Fibroblast of villous mesenchyme (primary cell): ENCODE results near the gene ANO9. TPM values are rescaled to one million over a fixed set of nuclear protein-coding genes. Genes with fewer than 3 reads are reported as not detected.
"Not testable (repeated sequence)": the region's sequence is repeated elsewhere in the genome, so short reads cannot be mapped to it uniquely, and the experiment has no call there.

Experiments used
- DNase-seq: peaks from one replicate; pipeline ENCODE4 v3.0.0-alpha.2; 2010; ENCODE audit warnings: low read depth
- H3K4me3 ChIP-seq: 2 replicates; pipeline ENCODE4 v1.5.1; 2011; ENCODE audit warnings: low read depth, mild to moderate bottlenecking, low read length
- CTCF ChIP-seq: IDR thresholded peaks from 2 replicates; pipeline ENCODE4 v1.5.1; 2012; ENCODE audit warnings: low read depth, mild to moderate bottlenecking, low read length; ENCODE audit not compliant: insufficient read depth
- total RNA-seq: library from RNA; depleted of rRNA; stranded (reverse); fragments of >200 nt; gene quantifications from 2 replicates; pipeline ENCODE4 v1.2.3, GENCODE V29; 2012

Gene ANO9
- total RNA-seq, 1 donor = not detected

DNA sequence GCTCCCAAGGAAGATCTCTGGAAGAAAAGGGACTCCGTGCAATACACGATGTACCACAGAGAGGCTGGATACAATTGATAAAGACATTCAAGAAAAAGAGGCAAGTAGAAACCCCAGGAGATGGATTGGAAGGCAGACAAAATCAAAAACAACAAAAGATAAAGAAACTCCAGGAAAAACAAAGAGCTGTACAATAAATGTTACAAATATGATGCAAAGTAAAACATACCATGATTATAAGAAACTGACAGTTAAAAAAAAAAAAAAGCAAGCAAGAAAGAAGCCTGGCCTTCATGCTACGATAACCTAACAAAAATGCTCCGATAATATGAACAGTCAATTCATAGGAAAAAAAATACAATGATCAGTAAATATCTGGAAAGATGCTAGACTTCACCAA is 16.5 kb downstream of the ANO9 start:
- no peak for DNase-seq
- no peak overlapping the region for H3K4me3 ChIP-seq
- no peak for TF ChIP-seq CTCF

DNA sequence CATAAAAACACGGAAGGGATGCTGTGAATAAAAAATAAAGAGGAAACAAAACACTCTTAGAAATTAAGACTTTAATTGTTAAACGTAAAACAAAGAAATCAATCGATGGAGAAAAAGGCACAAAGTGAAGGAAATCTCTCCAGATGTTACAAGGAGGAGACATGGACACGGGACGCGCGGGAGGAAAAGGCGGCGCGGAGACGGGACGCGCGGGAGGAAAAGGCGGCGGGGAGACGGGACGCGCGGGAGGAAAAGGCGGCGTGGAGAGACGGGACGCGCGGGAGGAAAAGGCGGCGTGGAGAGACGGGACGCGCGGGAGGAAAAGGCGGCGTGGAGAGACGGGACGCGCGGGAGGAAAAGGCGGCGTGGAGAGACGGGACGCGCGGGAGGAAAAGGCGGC is 17.0 kb downstream of the ANO9 start:
- not testable (repeated sequence) for DNase-seq, H3K4me3 ChIP-seq

- no peak for TF ChIP-seq CTCF
- H3K4me3 ChIP-seq = no peak overlapping the region
- DNase-seq = no peak
These were observed 17.6 kb downstream of the ANO9 start for GRCh38 chr11:424232-424631.

DNA sequence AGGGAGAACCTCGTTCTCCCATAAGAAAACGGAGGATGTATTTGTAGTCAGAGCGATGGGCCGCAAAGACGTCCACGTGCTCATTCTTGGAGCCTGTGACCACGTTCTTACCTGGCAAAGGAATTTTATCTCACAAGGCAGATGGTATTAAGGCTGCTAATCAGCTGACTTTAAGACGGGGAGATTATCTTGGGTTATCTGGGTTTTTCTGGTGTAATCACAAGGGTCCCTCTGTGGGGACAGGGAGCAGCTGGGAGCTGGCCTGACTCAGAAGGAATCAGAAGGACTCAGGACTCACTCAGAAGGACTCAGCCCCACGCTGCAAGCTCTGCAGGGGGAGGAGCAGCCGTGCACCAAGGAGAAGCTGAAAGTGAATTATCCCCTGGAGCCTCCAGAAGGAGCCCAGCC is 19.6 kb downstream of the ANO9 start:
- no peak for DNase-seq
- H3K4me3 ChIP-seq = no peak overlapping the region
- no peak for TF ChIP-seq CTCF

- no peak for TF ChIP-seq CTCF
- H3K4me3 ChIP-seq = no peak overlapping the region
- no peak for DNase-seq
These were observed 20.9 kb downstream of the ANO9 start for GRCh38 chr11:420911-421321.

DNA sequence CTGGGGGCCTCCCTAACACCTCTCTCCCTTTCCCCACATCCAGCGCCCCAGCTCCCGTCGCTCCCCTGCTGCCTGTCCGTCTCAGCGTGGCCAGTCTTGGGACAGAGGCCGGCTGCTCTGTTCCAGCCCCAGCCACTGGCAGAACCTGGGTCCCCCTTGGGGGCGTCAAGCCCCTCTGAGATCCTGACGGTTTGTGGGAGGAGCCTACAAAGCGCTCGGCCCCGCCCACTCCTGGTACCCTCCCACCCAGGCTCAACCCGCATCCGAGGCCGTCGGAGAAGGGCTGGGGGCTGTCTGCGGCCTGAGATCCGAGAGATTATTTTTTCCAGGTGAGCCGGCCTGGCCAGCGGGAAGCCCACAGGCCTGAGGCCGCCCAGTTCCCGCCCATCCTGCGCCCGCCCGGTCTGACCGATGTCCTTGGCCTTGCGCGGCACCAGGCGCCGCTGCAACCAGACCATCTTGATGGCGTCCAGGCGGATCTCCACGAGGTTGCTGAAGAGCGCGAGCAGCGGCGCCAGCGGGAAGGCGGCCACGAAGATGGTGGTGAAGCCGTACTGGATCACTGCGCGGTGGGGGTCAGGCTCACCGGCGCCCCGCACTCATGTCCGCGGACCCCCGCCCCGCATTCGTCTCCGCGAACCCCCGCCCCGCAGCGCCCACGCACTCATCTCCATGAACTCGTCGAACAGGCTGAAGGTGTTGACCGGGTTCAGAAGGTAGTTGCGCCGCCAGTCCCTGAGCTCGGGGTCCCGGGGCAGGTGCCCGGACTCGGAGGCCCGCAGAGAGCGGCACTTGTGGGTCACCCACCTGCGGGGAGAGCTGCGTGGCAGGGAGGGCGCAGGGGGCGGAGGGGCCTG is 21.5 kb downstream of the ANO9 start:
- no peak overlapping the region for H3K4me3 ChIP-seq
- no peak for DNase-seq
- TF ChIP-seq CTCF = no peak

DNA sequence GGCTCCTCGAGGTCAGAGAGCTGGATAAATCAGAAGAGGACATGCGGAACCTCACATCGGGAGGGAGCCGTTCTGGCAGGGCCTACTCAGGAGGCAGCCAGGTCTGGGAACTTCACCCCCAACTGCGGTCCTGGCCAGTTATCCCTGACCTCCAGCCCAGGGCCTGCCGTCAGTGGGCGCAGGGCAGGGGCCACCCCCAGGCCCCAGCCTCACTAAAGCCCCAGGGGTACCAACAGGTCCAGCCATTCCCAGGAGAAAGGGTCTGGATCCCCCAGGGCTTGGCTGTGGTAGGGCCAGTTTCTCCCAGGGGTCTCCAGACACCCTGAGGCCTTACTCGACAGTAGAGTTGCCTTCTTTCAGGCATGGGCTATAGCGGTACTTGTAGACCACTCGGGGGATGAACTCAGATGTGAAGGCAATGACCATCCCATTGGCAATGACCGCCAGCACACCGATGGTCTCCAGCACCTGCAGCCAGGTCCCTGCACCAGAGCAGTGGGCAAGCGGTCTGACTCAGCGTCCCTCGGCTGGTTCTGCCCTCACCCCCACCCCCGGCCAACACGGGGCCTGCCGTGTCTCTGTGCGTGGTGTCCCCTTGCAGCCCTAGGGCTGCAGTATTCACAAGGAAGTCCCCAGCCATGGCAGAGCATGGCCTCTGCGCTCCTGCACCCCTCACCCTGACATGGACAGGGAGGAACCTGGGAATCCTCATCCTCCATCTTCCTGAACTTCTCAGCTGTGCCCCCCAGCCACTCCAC is 22.4 kb downstream of the ANO9 start:
- no peak overlapping the region for H3K4me3 ChIP-seq
- DNase-seq = no peak
- TF ChIP-seq CTCF = no peak
